Measurements from ENCODE around the gene THPO.

THPO gene

DNA sequence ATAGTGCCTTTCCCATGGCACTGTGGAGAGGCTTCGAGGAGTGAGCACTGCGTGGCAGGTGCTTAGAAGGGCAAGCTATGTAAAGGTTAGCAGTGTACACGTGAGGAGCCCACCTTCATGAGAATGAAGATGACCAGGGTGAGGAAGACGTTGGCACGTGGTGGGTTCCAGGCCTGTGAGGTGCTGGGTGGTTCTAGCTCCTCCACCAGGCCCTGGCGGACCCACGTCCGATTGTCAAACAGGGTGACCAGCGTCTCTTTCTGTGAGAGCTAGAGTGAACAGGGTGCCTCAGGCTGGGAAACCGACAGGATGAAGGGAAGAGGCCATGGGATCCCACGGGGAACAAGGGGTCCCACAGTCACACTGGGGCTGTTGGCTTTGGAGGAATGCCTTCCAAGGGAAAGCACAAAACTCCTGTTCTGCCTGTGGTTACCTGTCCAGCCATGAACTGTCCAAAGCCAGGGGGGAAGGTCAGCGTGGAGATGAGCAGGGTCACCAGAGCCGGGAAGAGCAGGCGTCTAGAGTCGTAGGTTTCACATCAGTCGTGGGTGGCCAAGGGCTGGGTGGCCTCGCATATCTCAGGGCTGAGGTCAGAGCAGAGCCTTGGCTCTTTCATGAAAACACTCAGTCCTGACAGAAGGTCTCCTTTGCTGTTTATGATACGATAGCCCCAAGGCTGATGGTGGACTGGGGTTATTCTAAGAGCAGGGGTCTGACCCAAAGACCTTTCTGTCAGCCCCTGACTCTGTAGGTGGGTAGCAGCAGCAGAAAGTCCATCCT lies 22.6 kb downstream of the THPO start:
- no peak for DNase-seq (ENCODE audit: low read depth)
- TF ChIP-seq, protein P1, sequence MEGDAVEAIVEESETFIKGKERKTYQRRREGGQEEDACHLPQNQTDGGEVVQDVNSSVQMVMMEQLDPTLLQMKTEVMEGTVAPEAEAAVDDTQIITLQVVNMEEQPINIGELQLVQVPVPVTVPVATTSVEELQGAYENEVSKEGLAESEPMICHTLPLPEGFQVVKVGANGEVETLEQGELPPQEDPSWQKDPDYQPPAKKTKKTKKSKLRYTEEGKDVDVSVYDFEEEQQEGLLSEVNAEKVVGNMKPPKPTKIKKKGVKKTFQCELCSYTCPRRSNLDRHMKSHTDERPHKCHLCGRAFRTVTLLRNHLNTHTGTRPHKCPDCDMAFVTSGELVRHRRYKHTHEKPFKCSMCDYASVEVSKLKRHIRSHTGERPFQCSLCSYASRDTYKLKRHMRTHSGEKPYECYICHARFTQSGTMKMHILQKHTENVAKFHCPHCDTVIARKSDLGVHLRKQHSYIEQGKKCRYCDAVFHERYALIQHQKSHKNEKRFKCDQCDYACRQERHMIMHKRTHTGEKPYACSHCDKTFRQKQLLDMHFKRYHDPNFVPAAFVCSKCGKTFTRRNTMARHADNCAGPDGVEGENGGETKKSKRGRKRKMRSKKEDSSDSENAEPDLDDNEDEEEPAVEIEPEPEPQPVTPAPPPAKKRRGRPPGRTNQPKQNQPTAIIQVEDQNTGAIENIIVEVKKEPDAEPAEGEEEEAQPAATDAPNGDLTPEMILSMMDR (conservative IDR thresholded peaks at IDR 0.05; ENCODE audit: control insufficient read depth, insufficient read depth, low read depth, low read length), result no peak
- no peak overlapping the region for H3K4me3 ChIP-seq (ENCODE audit: control insufficient read depth, low read depth, low read length)

DNA sequence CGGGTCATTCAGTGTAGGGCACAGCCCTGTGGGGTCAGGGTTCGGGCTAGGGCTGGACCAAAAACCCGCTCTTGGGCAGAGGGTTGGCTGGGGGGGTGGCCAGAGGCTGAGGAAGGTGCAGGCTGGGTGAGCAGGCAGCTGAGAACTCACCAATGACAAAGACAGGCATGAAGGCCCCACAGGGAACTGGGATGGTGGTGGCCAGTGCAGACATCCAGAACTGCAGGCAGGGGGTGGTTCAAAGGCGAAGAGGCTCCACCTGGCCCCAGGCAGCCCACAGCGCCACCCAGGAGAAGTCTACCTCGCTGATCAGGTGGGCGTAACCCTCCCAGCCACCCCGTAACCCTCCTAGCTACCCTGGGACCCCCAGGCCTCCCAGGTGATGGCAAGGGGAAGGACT lies 23.3 kb downstream of the THPO start:
- TF ChIP-seq, protein P1 (conservative IDR thresholded peaks at IDR 0.05; ENCODE audit: control insufficient read depth, insufficient read depth, low read depth, low read length), result no peak
- DNase-seq (ENCODE audit: low read depth), result no peak
- H3K4me3 ChIP-seq (ENCODE audit: control insufficient read depth, low read depth, low read length), result no peak overlapping the region

DNA sequence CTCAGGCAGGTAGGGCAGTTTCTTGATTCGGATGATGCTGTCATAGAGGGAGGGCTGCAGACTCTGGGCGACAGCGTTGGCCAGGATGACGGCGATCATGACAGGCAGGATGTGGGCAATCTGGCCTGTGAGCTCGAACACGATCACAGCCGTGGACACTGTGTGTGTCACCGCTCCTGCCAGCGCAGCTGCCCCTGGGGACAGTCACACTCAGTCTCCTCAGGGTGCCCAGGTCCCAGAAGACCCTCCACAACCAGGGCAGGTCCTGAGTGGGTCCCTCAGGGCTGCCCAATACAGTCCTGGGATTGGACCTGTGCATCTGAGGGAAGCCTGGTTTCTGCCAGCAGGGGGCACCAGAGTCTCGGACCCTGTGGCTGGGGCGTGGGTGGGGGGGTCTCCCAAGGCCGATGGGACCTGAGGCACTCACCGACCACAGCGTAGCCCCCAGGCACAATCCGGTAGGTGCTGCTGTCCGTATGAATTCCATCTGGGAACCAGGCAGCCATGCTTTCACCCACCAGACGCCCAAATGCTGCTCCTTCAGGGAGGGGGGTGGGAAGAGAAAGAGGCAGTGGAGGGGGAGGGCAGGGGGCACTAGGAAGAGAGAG lies 23.8 kb downstream of the THPO start:
- no peak overlapping the region for H3K4me3 ChIP-seq (ENCODE audit: control insufficient read depth, low read depth, low read length)
- no peak for DNase-seq (ENCODE audit: low read depth)
- TF ChIP-seq, protein P1 (conservative IDR thresholded peaks at IDR 0.05; ENCODE audit: control insufficient read depth, insufficient read depth, low read depth, low read length), result peak; percentile 65

DNA sequence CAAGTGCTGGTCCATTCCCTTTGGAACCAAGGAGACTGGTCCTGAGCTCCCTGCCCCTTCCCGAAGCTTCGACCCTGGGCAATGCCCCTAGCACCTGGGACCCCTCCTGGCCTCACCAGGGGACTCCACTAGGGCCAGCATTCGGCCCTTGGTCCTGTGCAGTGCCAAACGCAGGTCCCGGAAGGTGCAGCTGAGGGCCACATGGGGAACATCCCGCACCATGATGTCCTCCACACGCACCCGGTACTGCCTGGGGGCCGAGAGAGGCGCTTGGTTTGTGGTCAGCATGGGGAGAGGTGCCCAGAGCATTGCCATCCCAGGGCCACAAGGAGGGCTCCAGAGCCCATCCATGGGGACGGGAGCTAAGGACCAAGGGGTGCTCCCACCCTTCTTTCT lies 24.5 kb downstream of the THPO start:
- no peak for DNase-seq (ENCODE audit: low read depth)
- TF ChIP-seq, protein P1 (conservative IDR thresholded peaks at IDR 0.05; ENCODE audit: control insufficient read depth, insufficient read depth, low read depth, low read length), result no peak
- H3K4me3 ChIP-seq (ENCODE audit: control insufficient read depth, low read depth, low read length), result no peak overlapping the region

DNA sequence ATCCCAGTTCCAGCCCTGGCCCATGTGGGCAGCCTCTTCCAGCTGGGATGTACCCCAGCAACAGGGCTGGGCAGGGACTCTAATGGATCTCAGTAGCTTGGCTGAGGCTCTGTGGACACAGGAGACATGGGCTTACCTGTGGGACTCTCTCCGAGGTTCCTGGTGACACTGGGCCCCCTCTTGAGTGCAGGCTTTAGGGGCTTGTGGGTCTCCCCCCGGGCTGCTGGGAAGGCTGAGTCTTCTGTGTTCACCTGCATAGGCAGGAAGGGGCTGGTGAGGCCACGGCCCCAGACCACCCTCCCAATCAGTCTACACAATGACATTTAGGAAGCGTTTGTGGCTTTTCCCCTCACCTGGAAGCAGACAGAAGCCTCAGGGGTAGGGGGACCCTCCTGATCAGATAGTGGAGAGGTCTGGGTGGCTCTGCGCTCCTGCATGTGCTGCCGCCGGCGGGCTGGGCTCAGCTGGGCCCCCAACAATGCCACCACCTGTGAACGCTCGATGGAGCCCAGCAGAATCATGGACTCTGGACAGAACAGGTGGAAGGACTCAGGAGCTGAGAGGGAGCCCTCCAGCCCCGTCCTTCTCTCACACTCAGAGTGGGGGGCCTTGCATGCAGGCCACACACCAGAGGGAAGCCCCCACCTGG lies 25.0 kb downstream of the THPO start:
- no peak overlapping the region for H3K4me3 ChIP-seq (ENCODE audit: control insufficient read depth, low read depth, low read length)
- no peak for DNase-seq (ENCODE audit: low read depth)
- TF ChIP-seq, protein P1 (conservative IDR thresholded peaks at IDR 0.05; ENCODE audit: control insufficient read depth, insufficient read depth, low read depth, low read length), result no peak

DNA sequence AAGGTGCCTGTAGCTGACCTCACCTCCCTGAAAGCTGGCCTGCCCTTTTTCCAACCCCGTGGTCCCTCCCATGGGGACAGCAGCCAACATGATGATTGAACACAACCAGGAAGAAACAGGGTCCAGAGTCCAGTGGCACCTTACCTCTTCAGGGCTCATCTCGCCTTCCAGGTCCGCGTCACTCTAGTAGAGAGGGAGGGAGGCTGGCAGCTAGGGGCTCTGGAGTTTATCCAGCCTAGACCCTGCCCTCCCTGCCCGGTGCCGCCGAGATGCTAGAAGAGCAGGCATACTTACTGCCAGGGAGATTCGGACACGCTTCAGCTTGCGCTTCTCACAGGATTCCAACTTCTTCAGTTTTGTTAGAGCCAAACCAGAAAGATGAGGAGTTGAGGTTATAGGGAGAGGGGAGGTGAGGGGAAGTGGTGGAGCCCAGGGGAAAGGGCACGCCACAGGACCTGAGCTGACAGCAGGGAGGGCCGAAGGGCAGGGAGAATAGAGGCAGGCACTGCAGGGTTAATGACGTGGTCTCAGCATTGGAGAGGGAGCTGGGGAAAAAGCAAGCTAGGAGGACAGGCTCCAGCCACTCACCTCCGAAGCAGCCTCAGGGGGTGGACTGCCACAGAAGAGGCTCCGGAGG lies 25.7 kb downstream of the THPO start:
- no peak for DNase-seq (ENCODE audit: low read depth)
- TF ChIP-seq, protein P1 (conservative IDR thresholded peaks at IDR 0.05; ENCODE audit: control insufficient read depth, insufficient read depth, low read depth, low read length), result no peak
- H3K4me3 ChIP-seq (ENCODE audit: control insufficient read depth, low read depth, low read length), result no peak overlapping the region
